Naive thymus-derived CD8-positive, alpha-beta T cell (primary cell): Measurements from ENCODE around the gene COA8. TPM values are rescaled to one million over a fixed set of nuclear protein-coding genes. Genes with fewer than 3 reads are reported as not detected.
A peak's percentile ranks its signal among the peaks of the same experiment; 100 is the strongest.

Experiments
- ATAC-seq, 2 donors: fragments of 150-1000 bp; cut with Tn5 transposase in 1 of 2; sonication (Bioruptor Pico), chemical (Tn5 transposase) in 1 of 2; 1 replicate in 1 of 2; 2 replicates in 1 of 2; pipeline ENCODE4 v1.10.0; 2021; ENCODE audit warnings: mild to moderate bottlenecking in 2 of 2, moderate library complexity in 2 of 2
- POLR2A ChIA-PET: fragments of 350-600 bp; sonication (Branson Sonifier 250); formaldehyde crosslinking; loops from one replicate; lab custom pipeline; 2021; ENCODE audit warnings: antibody characterized with exemption; lab: Charles Lee
- DNase-seq, 10 donors: peaks; one replicate each; pipeline versions ENCODE4 v3.0.0 to v3.0.0-alpha.2; 2020 to 2022
- H3K27ac Mint-ChIP-seq, 10 donors: one replicate each; pipeline ENCODE4 v1.8.0; 2020 to 2022; ENCODE audit warnings: mild to moderate bottlenecking in 10 of 10, mixed read lengths in 10 of 10, moderate library complexity in 4 of 10, inconsistent platforms in 1 of 10
- H3K27me3 Mint-ChIP-seq, 5 donors: one replicate each; pipeline ENCODE4 v1.8.0; 2021 to 2022; ENCODE audit warnings: mixed read lengths in 5 of 5
- H3K36me3 Mint-ChIP-seq, 3 donors: one replicate each; pipeline ENCODE4 v1.8.0; 2020 to 2022; ENCODE audit warnings: mixed read lengths in 3 of 3, mild to moderate bottlenecking in 2 of 3, inconsistent platforms in 1 of 3
- H3K4me1 Mint-ChIP-seq, 4 donors: one replicate each; pipeline ENCODE4 v1.8.0; 2021 to 2022; ENCODE audit warnings: mixed read lengths in 4 of 4
- H3K4me3 Mint-ChIP-seq, 10 donors: one replicate each; pipeline ENCODE4 v1.8.0; 2020 to 2022; ENCODE audit warnings: mild to moderate bottlenecking in 10 of 10, mixed read lengths in 10 of 10, moderate library complexity in 6 of 10, inconsistent platforms in 1 of 10
- H3K9me3 Mint-ChIP-seq, 9 donors: one replicate each; pipeline ENCODE4 v1.8.0; 2020 to 2022; ENCODE audit warnings: mixed read lengths in 9 of 9, mild to moderate bottlenecking in 3 of 9, inconsistent platforms in 1 of 9, moderate library complexity in 1 of 9
- polyA plus RNA-seq, 3 donors: library from polyadenylated mRNA; unstranded; fragments of 300-500 nt; fragmentation: Illumina TruSeq; gene quantifications; one replicate each; pipeline ENCODE4 v1.2.3, GENCODE V29; 2021
- total RNA-seq, 8 experiments: library from RNA in 2 of 8; stranded (reverse) in 2 of 8; gene quantifications; one replicate each; pipeline ENCODE4 v1.2.3 and lab custom pipeline; 2021 to 2026

The COA8 gene
- total and polyA plus RNA-seq, 5 experiments from 2014 or later = 27.4 to 72.0 (median 47.3) TPM

- Mint-ChIP-seq H3K27me3 (no peaks in the 10 kb centered on the region), H3K4me3 (peak overlapping the region in 2 of 10 donors; percentile 2 to 21), H3K36me3 (peaks cover 0 to 31% (median 0%) of the 10 kb centered on the region in 3 donors), H3K9me3 (no peaks in the 10 kb centered on the region), H3K27ac (peak overlapping the region in 3 of 10 donors; percentile 19 to 43 (median 26)), H3K4me1 (peaks cover 28 to 67% (median 54%) of the 10 kb centered on the region in 4 donors)
- DNase-seq (no peak), ATAC-seq (no peak)
- POLR2A ChIA-PET = no interaction called here
Measured at GRCh38 chr14:103638594-103638993, 75.8 kb downstream of the COA8 start.

Other genes starting within 250 kb of the COA8 start
- gene EIF5, start 228.7 kb upstream of the COA8 start, total RNA-seq = 100 to 1,000 TPM; 368 to 375 TPM
- gene EIF5, start 228.7 kb upstream of the COA8 start, polyA plus RNA-seq = 100 to 1,000 TPM; 283 to 332 (median 317) TPM
- 100 to 1,000 TPM; 123 to 128 TPM for gene MARK3, start 177.5 kb upstream of the COA8 start, total RNA-seq
- 10 to 100 TPM; 26.8 to 36.5 (median 30.7) TPM for gene MARK3, start 177.5 kb upstream of the COA8 start, polyA plus RNA-seq
- under 1 TPM in 1 of 2 experiments, not detected in 1; 0.69 TPM for gene CKB, start 40.1 kb upstream of the COA8 start, total RNA-seq
- gene CKB, start 40.1 kb upstream of the COA8 start, polyA plus RNA-seq = 1 to 10 TPM in 1 of 3 donors, not detected in 2; 1.8 TPM
- 10 to 100 TPM; 15.3 to 16.7 TPM for gene TRMT61A, start 33.8 kb upstream of the COA8 start, total RNA-seq
- gene TRMT61A, start 33.8 kb upstream of the COA8 start, polyA plus RNA-seq = 10 to 100 TPM in 1 of 3 donors, 1 to 10 TPM in 2; 6.7 to 11.2 (median 7.0) TPM
- 10 to 100 TPM; 41.1 to 46.9 TPM for gene BAG5, start 303 bp upstream of the COA8 start, total RNA-seq
- 10 to 100 TPM; 39.0 to 48.5 (median 47.5) TPM for gene BAG5, start 303 bp upstream of the COA8 start, polyA plus RNA-seq
- 100 to 1,000 TPM; 242 to 252 TPM for gene KLC1, start 66.3 kb downstream of the COA8 start, total RNA-seq
- gene KLC1, start 66.3 kb downstream of the COA8 start, polyA plus RNA-seq = 10 to 100 TPM; 50.7 to 73.3 (median 58.2) TPM
- gene XRCC3, start 152.5 kb downstream of the COA8 start, total RNA-seq = 10 to 100 TPM; 13.8 to 14.1 TPM
- gene XRCC3, start 152.5 kb downstream of the COA8 start, polyA plus RNA-seq = 1 to 10 TPM; 2.1 to 3.6 (median 3.2) TPM
- gene ZFYVE21, start 152.8 kb downstream of the COA8 start, total RNA-seq = 10 to 100 TPM; 13.5 to 16.9 TPM
- 1 to 10 TPM; 7.7 to 8.7 (median 8.1) TPM for gene ZFYVE21, start 152.8 kb downstream of the COA8 start, polyA plus RNA-seq